ENCODE results near the gene FLACC1. TPM values are rescaled to one million over a fixed set of nuclear protein-coding genes. Genes with fewer than 3 reads are reported as not detected.

The FLACC1 gene
- total and polyA plus RNA-seq, 2 experiments from 2014 or later = 0.10 to 0.27 TPM

DNA sequence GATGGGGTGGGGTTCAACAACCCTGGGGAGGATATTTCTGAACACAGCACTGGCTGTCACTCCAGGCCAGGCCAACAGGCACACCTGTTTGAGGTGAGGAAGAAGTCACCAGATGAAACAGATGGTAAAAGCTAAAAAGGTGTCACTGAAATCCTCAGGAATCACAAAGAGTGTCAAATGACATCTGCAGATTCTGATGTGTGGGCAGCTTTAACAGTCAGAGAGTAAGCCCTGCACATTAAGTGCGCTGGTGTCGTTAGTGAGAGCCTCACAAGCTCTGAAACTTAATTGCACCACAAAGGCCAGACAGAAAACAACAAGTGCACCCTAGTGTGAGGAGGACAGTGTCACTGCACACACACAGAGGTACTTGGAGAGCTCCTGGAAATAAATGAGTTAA lies 13.6 kb downstream of the FLACC1 start (continued):
- no peak for TF ChIP-seq ZNF114 (CRISPR knock-in tag; IDR thresholded peaks at IDR 0.05)
- TF ChIP-seq EZH2 (IDR thresholded peaks at IDR 0.05; ENCODE audit: low read depth, unreplicated experiment) = no peak
- no peak for TF ChIP-seq EZH2phosphoT487 (IDR thresholded peaks at IDR 0.05; ENCODE audit: unreplicated experiment)
- no peak for TF ChIP-seq ZNF331 (CRISPR knock-in tag; IDR thresholded peaks at IDR 0.05; ENCODE audit: low read depth)
- TF ChIP-seq, protein P1, sequence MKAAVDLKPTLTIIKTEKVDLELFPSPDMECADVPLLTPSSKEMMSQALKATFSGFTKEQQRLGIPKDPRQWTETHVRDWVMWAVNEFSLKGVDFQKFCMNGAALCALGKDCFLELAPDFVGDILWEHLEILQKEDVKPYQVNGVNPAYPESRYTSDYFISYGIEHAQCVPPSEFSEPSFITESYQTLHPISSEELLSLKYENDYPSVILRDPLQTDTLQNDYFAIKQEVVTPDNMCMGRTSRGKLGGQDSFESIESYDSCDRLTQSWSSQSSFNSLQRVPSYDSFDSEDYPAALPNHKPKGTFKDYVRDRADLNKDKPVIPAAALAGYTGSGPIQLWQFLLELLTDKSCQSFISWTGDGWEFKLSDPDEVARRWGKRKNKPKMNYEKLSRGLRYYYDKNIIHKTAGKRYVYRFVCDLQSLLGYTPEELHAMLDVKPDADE (IDR thresholded peaks at IDR 0.05) = no peak
- TF ChIP-seq STAT1 (IDR thresholded peaks at IDR 0.05; ENCODE audit: unreplicated experiment) = no peak
- no peak for TF ChIP-seq CREB1 (CRISPR knock-in tag; IDR thresholded peaks at IDR 0.05; ENCODE audit: low read depth)

DNA sequence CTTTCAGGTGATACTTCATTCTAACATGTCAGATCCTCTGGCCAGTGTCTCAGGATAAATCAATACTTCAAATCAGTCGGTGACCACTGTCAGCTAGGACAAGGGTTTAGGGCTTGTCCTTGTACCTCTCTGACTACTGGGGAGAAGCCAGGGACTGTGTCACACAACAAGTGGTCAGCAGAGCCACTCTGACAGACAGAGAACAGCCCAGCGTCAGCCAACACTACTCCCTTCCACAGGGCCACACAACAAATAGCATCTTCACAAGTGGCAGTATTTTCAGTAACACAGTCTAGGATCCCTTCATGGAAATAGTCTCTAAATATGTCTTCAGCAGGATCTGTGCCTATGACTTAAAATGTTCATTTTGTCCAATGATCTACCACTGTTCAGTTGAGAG lies 14.2 kb downstream of the FLACC1 start:
- Mint-ChIP-seq H3K36me3 (ENCODE audit: low read depth) (no peaks in the 10 kb centered on the region), H3K4me3 (no peak overlapping the region), H3K4me1 (peaks cover 7% of the 10 kb centered on the region), H3K9me3 (no peaks in the 10 kb centered on the region), H3K27me3 (ENCODE audit: insufficient read depth, low read depth, poor library complexity) (peaks cover 2% of the 10 kb centered on the region), H3K27ac (no peak overlapping the region)
- TF ChIP-seq, protein P2, sequence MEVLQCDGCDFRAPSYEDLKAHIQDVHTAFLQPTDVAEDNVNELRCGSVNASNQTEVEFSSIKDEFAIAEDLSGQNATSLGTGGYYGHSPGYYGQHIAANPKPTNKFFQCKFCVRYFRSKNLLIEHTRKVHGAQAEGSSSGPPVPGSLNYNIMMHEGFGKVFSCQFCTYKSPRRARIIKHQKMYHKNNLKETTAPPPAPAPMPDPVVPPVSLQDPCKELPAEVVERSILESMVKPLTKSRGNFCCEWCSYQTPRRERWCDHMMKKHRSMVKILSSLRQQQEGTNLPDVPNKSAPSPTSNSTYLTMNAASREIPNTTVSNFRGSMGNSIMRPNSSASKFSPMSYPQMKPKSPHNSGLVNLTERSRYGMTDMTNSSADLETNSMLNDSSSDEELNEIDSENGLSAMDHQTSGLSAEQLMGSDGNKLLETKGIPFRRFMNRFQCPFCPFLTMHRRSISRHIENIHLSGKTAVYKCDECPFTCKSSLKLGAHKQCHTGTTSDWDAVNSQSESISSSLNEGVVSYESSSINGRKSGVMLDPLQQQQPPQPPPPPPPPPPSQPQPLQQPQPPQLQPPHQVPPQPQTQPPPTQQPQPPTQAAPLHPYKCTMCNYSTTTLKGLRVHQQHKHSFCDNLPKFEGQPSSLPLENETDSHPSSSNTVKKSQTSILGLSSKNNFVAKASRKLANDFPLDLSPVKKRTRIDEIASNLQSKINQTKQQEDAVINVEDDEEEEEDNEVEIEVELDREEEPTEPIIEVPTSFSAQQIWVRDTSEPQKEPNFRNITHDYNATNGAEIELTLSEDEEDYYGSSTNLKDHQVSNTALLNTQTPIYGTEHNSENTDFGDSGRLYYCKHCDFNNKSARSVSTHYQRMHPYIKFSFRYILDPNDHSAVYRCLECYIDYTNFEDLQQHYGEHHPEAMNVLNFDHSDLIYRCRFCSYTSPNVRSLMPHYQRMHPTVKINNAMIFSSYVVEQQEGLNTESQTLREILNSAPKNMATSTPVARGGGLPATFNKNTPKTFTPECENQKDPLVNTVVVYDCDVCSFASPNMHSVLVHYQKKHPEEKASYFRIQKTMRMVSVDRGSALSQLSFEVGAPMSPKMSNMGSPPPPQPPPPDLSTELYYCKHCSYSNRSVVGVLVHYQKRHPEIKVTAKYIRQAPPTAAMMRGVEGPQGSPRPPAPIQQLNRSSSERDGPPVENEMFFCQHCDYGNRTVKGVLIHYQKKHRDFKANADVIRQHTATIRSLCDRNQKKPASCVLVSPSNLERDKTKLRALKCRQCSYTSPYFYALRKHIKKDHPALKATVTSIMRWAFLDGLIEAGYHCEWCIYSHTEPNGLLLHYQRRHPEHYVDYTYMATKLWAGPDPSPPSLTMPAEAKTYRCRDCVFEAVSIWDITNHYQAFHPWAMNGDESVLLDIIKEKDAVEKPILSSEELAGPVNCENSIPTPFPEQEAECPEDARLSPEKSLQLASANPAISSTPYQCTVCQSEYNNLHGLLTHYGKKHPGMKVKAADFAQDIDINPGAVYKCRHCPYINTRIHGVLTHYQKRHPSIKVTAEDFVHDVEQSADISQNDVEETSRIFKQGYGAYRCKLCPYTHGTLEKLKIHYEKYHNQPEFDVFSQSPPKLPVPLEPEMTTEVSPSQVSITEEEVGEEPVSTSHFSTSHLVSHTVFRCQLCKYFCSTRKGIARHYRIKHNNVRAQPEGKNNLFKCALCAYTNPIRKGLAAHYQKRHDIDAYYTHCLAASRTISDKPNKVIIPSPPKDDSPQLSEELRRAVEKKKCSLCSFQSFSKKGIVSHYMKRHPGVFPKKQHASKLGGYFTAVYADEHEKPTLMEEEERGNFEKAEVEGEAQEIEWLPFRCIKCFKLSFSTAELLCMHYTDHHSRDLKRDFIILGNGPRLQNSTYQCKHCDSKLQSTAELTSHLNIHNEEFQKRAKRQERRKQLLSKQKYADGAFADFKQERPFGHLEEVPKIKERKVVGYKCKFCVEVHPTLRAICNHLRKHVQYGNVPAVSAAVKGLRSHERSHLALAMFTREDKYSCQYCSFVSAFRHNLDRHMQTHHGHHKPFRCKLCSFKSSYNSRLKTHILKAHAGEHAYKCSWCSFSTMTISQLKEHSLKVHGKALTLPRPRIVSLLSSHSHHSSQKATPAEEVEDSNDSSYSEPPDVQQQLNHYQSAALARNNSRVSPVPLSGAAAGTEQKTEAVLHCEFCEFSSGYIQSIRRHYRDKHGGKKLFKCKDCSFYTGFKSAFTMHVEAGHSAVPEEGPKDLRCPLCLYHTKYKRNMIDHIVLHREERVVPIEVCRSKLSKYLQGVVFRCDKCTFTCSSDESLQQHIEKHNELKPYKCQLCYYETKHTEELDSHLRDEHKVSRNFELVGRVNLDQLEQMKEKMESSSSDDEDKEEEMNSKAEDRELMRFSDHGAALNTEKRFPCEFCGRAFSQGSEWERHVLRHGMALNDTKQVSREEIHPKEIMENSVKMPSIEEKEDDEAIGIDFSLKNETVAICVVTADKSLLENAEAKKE (CRISPR knock-in tag; IDR thresholded peaks at IDR 0.05) = no peak
- TF ChIP-seq STAT1 (IDR thresholded peaks at IDR 0.05; ENCODE audit: unreplicated experiment) = no peak
- H2AFZ ChIP-seq = no peak overlapping the region
- no peak overlapping the region for H3K4me2 ChIP-seq
- H3K9me2 ChIP-seq (ENCODE audit: insufficient read depth) = no peaks in the 10 kb centered on the region
- no peak for DNase-seq (ENCODE audit: low spot score)
- no peaks in the 10 kb centered on the region for H3K27me3 ChIP-seq (ENCODE audit: insufficient read depth)
- no peak for ATAC-seq
- H3K36me3 ChIP-seq (ENCODE audit: insufficient read depth) = no peaks in the 10 kb centered on the region
- no peak overlapping the region for H3K4me3 ChIP-seq
- no peak overlapping the region for H3K27ac ChIP-seq (ENCODE audit: low read depth)
- H3K4me1 ChIP-seq (ENCODE audit: insufficient read depth) = no peaks in the 10 kb centered on the region
- no peaks in the 10 kb centered on the region for H3K79me2 ChIP-seq (replicated peaks; ENCODE audit: insufficient read depth)
- no peaks in the 10 kb centered on the region for H4K20me1 ChIP-seq (replicated peaks; ENCODE audit: insufficient read depth)
- H3F3A ChIP-seq (replicated peaks; ENCODE audit: low read depth) = no peaks in the 10 kb centered on the region
